GM19468 (cell line): ENCODE data around the gene FOXK2.
A peak's percentile ranks its signal among the peaks of the same experiment; 100 is the strongest.
"Not testable (repeated sequence)": the region's sequence is repeated elsewhere in the genome, so short reads cannot be mapped to it uniquely, and the experiment has no call there.

Experiments used
- ATAC-seq: cut with Tn5 transposase; IDR thresholded peaks from one replicate; pipeline ENCODE4 v1.9.1; 2021; ENCODE audit warnings: mild to moderate bottlenecking, moderate library complexity, moderate number of reproducible peaks; ENCODE audit not compliant: unreplicated experiment; ENCODE audit errors: extremely low read depth

The FOXK2 gene

DNA sequence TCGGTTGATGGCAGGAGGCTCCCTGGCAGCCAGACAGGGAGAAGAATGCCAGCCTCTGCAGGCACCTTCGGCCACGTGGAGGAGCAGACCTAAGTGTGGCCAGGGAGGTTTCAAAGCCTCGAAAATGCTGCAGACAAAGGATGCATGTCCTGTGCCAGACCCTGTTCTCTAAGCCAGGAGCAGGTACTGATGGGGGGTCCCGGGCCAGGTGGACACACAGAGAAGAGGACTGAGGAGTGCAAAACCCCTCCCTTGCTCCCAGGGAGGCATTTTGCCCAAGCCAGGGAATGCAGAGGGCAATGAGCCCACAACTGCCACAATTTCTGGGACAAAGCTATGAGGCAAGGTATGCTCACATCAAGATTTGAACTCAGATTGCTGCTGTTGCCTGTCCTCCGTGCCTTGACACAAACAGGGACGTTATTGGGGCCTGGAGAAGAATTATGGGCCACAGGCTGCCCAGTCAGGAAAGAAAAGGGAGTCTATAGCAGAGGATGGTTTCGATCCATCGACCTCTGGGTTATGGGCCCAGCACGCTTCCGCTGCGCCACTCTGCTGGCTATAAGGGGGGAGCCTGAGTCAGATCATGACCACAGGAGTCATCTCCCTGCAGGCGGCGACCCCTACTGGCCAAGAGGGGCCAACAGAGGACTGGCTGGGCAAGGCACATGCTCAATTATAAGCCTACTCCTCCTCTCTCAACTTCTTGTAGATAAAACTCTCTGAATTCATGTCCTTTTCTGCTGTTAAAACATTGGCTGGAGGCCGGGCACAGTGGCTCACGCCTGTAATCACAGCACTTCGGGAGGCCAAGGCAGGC lies 25.1 kb upstream of the FOXK2 start:
- ATAC-seq = no peak

GRCh38 chr17:82495844-82496528 lies 23.5 kb upstream of the FOXK2 start:
- no peak for ATAC-seq

DNA sequence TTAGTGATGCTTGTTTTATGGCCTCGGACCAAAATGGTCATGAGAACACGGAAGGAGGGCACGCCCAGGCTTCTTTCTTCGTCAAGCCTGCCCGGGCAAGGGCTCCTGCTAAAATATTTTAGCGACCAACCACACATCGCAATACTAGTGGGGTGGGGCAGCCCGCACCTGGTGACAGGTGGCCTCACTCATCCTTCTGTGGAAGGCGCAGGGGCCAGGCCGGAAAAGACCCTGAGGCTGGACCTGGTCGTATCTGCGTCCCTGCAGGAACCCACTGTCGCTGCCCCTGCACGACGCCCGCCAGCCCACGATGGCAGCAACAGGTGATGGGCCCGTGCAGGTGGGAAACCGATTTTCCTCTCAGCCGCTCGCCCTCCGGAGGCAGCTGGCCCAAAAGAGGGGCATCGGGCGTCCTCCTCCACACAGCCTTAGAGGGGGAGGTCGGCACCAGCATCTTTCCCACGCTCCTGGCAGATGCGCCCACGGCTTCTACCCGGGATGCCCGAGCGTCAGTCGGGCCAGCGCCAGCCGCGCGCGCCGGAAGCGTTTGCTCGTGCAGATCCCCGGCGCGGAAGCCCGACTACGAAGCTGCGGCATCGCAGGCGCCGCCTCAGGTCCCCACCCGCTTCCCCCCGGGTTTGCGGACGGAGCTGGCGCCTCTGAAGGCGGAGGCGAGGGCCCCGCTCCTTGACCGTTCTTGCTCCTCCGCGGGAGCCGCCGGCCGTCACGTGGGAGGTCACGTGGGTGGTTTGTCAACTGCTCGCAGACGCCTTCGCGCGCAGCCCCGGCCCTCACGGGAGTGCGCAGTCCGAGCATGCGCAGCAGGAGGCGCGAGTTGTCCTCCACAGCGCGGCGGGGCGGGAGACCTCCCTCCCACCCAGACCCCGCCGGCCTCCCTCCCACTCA lies 22.8 kb upstream of the FOXK2 start:
- peak; percentile 62 for ATAC-seq

DNA sequence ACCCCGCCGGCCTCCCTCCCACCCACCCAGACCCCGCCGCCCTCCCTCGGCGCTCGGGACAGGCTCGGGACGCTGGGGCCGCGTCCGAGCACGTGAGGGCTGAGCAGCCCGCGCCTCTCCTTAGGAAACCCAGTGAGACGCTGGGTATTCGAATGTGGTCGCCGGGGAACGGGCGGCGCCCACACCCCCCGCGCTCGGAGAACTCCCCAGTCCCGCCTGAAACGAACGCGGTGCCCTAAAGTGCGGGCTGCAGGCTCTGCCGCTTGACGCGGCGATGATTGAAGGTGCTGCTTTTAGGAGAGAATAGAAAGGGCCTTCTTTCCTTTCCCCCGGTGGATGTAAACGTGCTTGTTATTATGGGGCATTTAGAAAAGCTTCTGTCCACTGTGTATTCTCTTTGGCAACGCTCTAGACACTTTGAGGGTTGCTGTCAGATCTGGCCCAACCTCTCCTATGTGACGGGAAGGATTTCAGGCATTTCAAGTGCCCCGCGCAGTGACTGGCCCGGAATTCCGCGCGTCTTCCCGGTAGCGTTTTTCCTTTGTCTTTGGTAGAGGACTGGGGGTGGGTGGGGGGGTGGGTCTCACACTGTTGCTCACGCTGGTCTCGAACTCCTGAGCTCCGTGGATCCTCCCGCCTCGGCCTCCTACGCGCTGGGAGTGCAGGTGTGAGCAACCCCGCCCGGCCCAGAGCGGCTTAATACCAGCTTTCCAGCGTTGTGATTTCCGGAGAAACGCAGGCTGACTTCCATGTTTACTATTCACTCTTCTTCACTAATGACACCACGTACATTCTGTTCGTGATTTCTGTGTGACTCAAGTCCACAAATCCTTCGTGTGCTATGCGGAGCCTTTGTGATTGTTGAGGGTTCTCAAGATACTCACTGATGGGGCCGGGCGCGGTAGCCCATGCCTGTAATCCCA lies 21.8 kb upstream of the FOXK2 start:
- no peak for ATAC-seq

- no peak for ATAC-seq
Measured at GRCh38 chr17:82502207-82502606, 17.3 kb upstream of the FOXK2 start.

- no peak for ATAC-seq
Measured at GRCh38 chr17:82503094-82503727, 16.3 kb upstream of the FOXK2 start.

GRCh38 chr17:82503728-82504308 lies 15.7 kb upstream of the FOXK2 start:
- ATAC-seq = no peak

DNA sequence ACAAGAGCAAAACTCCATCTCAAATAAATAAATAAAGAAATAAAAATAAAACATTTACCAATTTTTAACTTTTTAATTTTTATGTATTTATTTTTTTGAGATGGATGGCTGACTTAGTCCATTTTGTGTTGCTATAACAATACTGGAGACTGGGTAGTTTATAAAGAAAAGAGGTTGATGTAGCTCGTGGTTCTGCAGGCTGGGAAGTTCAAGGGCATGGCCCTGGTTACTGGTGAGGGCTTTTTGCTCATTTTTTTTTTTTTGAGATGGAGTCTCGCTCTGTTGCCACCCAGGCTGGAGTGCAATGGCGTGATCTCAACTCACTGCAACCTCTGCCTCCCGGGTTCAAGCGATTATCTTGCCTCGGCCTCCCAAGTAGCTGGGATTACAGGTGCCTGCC lies 14.2 kb upstream of the FOXK2 start:
- no peak for ATAC-seq

DNA sequence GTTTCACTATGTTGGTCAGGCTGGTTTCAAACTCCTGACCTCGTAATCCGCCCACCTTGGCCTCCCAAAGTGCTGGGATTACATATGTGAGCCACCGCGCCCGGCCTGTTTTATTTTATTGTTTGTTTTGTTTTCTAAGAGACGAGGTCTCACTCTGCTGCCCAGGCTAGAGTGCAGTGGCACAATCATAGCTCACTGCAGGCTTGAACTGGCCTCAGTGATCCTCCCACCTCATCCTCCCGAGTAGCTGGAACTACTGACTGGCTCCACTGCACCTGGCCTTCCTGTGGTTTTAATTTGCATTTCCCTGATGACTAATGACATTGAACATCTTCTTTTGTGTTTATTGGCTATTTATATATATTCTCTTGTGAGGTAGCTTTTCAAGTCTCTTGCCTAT lies 13.1 kb upstream of the FOXK2 start:
- ATAC-seq = peak; percentile 88

- no peak for ATAC-seq
Measured at GRCh38 chr17:82507631-82508175, 11.8 kb upstream of the FOXK2 start.

GRCh38 chr17:82511642-82512041 lies 7.9 kb upstream of the FOXK2 start:
- ATAC-seq = not testable (repeated sequence)

DNA sequence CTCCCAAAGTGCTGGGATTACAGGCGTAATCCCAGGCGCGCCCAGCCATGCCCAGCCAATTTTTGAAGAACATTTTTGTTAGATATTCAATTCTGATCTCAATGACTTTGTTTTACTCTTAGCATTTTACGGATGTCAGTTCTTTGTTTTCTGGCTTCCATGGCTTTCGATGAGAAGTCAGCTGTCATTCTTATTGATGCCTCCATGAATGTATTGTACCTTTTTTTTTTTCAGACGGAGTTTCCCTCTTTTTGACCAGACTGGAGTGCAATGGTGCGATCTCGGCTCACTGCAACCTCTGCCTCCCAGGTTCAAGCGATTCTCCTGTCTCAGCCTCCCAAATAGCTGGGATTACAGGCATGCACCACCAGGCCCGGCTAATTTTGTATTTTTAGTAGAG lies 5.7 kb upstream of the FOXK2 start:
- not testable (repeated sequence) for ATAC-seq

DNA sequence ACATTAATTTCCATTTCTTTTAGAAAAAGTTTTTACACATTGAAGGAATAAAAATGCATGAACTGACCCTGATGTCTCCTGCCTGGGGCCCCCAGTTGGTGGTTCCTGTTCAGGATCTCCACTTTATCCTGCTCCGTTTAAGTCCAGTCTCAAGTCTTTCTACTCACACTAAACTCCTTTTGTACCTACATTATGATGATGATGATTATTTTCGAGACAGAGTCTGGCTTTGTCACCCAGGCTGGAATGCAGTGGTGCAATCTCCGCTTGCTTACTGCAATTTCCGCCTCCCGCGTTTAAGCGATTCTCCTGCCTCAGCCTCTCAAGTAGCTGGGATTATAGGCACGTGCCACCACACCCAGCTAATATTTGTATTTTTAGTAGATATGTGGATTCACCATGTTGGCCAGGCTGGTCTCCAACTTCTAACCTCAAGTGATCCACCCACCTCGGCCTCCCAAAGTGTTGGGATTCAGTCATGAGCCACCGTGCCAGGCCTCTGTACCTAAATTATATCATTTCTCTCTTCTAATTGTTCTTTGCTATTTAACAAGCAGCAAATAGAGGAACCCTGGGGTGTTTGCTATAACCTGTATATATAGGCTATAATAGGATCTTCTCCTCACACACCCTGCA lies 2.2 kb upstream of the FOXK2 start:
- no peak for ATAC-seq

DNA sequence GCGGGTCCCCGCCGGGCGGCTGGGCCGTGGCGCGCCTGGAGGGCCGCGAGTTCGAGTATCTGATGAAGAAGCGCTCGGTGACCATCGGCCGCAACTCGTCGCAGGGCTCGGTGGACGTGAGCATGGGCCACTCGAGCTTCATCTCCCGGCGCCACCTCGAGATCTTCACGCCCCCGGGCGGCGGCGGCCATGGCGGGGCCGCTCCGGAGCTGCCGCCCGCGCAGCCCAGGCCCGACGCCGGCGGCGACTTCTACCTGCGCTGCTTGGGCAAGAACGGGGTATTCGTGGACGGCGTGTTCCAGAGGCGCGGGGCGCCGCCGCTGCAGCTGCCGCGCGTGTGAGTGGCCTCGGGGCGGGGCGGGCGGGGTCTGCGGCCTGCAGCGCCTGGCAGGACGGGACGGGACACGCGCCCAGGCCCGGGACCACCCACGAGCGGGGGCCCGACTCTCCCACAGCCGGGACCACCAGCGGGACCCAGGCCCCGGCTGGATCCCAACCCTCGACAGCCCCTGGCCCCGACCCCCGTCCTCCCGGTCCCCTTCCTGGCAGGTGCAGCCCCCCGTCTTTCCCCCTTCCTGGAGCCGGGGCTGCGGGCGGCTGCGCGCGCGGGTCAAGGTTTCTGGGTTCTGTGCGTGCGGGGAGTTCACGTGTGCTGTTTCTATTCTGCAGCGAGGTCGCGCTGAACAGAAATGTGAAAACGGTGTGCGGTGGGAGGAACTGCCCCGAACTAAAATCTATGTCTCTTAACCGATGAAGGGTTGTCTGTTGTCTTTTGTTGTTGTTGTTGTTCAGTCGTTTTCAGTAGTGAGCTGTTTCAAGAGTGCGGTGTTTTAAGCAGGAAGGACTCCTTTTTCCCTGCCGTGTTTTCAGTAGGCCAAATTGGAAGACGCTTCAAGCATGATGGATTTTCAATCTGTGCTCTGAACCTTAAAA lies 705 bp downstream of the FOXK2 start:
- no peak for ATAC-seq

GRCh38 chr17:82524540-82524939 lies 5.0 kb downstream of the FOXK2 start:
- ATAC-seq = no peak

DNA sequence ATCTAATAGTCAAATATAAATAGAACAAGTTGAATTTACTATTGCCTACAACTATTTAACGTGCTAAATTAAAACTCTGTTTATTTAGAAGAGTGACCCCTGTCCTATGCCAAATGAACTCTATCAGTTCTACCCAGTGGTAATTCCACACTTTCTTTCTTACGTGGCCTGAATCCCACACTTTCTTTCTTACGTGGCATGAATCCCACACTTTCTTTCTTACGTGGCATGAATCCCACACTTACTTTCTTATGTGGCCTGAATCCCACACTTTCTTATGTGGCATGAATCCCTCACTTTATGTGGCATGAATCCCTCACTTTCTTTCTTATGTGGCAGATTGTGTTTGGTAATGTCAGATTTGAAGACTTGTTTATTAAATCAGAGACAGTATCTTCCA lies 6.2 kb downstream of the FOXK2 start:
- no peak for ATAC-seq

DNA sequence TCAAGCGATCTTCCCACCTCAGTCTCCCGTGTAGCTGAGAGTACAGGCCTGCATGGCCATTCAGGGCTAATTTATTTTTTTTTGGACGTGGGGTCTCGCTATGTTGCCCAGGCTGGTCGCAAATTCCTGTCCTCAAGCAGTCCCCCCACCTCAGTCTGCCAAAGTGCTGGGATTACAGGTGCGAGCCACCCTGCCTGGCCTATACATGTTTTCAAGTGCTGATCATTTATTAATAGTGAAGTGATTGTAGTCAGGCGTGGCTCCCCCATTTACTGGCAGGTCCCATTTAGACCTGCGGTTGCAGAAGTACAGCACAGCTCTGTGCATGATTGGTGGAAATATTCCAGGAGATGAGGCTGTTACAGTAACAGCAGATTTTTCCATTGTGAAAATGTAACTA lies 8.4 kb downstream of the FOXK2 start:
- no peak for ATAC-seq
